Right atrium auricular region (tissue), 2 donors: ENCODE data around the gene SP110. TPM values are rescaled to one million over a fixed set of nuclear protein-coding genes. Genes with fewer than 3 reads are reported as not detected.

Experiments used
- DNase-seq: peaks from one replicate; pipeline ENCODE4 v3.0.0-alpha.2; 2019; ENCODE audit warnings: low spot score
- H3K27ac ChIP-seq, 2 donors: fragments of 200-600 bp; sonication (generic); 1 replicate in 1 of 2; 2 replicates in 1 of 2; pipeline ENCODE4 v1.5.1; 2016 to 2019
- H3K27me3 ChIP-seq, 2 donors: fragments of 200-600 bp; sonication (generic); one replicate each; pipeline versions ENCODE4 v1.5.1 to v1.6.0; 2017 to 2019
- H3K36me3 ChIP-seq: fragments of 200-600 bp; sonication (generic); one replicate; pipeline ENCODE4 v1.5.1; 2016
- H3K4me1 ChIP-seq, 2 donors: fragments of 200-600 bp; sonication (generic); one replicate each; pipeline versions ENCODE4 v1.5.1 to v1.6.0; 2017 to 2019
- H3K4me3 ChIP-seq, 2 donors: fragments of 200-600 bp; sonication (generic); 1 replicate in 1 of 2; 2 replicates in 1 of 2; pipeline ENCODE4 v1.5.1; 2017 to 2019; ENCODE audit warnings: mild to moderate bottlenecking in 1 of 2, moderate library complexity in 1 of 2
- H3K9me3 ChIP-seq, 2 donors: fragments of 200-600 bp; sonication (generic); one replicate each; pipeline ENCODE4 v1.5.1; 2019
- total RNA-seq, 2 donors: library from RNA; depleted of rRNA; stranded (reverse); fragments of >200 nt; gene quantifications; one replicate each; pipeline ENCODE4 v1.1.0, GENCODE V29; 2016
- TF ChIP-seq, protein P1 (sequence below), 2 donors: fragments of 200-600 bp; sonication (generic); IDR thresholded peaks; one replicate each; pipeline ENCODE4 v1.5.1; 2019; ENCODE audit warnings: antibody characterized with exemption in 2 of 2

SP110 gene
- total RNA-seq, 2 donors from 2014 or later: 7.5 to 10.3 TPM

DNA sequence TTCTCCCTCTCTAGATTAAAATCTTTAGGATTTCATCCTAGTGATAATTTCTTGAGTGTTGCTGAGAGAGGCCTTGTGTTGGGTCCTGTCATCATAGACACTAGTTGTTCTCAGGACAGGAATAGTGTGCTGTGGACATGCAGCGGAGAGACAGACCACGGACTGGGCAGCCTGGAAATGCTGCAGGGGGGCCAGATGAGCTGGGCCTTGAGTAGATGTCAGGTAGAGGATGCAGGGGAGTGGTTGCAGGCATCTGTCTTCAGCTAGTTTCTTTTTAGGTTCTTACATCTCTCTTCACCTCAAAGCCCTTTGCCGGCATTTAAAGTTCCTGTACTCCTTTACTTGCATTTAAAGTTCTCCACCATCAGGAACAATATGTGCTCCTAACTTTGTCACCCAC lies 42.8 kb downstream of the SP110 start:
- H3K4me3 ChIP-seq: no peak overlapping the region
- peaks cover 17% of the 10 kb centered on the region for H3K36me3 ChIP-seq
- TF ChIP-seq, protein P1, sequence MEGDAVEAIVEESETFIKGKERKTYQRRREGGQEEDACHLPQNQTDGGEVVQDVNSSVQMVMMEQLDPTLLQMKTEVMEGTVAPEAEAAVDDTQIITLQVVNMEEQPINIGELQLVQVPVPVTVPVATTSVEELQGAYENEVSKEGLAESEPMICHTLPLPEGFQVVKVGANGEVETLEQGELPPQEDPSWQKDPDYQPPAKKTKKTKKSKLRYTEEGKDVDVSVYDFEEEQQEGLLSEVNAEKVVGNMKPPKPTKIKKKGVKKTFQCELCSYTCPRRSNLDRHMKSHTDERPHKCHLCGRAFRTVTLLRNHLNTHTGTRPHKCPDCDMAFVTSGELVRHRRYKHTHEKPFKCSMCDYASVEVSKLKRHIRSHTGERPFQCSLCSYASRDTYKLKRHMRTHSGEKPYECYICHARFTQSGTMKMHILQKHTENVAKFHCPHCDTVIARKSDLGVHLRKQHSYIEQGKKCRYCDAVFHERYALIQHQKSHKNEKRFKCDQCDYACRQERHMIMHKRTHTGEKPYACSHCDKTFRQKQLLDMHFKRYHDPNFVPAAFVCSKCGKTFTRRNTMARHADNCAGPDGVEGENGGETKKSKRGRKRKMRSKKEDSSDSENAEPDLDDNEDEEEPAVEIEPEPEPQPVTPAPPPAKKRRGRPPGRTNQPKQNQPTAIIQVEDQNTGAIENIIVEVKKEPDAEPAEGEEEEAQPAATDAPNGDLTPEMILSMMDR (IDR thresholded peaks at IDR 0.05): no peak
- no peak overlapping the region for H3K27ac ChIP-seq
- H3K9me3 ChIP-seq: no peaks in the 10 kb centered on the region
- no peaks in the 10 kb centered on the region for H3K4me1 ChIP-seq
- no peaks in the 10 kb centered on the region for H3K27me3 ChIP-seq
- DNase-seq: no peak

GRCh38 chr2:230174466-230174865 lies 45.3 kb downstream of the SP110 start:
- H3K4me3 ChIP-seq: no peak overlapping the region
- no peak overlapping the region for H3K27ac ChIP-seq
- H3K9me3 ChIP-seq: no peaks in the 10 kb centered on the region
- H3K36me3 ChIP-seq: peaks cover 17% of the 10 kb centered on the region
- DNase-seq: no peak
- no peaks in the 10 kb centered on the region for H3K27me3 ChIP-seq
- TF ChIP-seq, protein P1 (IDR thresholded peaks at IDR 0.05): no peak
- H3K4me1 ChIP-seq: no peaks in the 10 kb centered on the region

- no peak overlapping the region for H3K4me3 ChIP-seq
- H3K36me3 ChIP-seq: peaks cover 16% of the 10 kb centered on the region
- no peaks in the 10 kb centered on the region for H3K4me1 ChIP-seq
- TF ChIP-seq, protein P1 (IDR thresholded peaks at IDR 0.05): no peak
- no peaks in the 10 kb centered on the region for H3K9me3 ChIP-seq
- no peak for DNase-seq
- H3K27me3 ChIP-seq: no peaks in the 10 kb centered on the region
- H3K27ac ChIP-seq: no peak overlapping the region
Observed at GRCh38 chr2:230172852-230173251, 46.9 kb downstream of the SP110 start.

DNA sequence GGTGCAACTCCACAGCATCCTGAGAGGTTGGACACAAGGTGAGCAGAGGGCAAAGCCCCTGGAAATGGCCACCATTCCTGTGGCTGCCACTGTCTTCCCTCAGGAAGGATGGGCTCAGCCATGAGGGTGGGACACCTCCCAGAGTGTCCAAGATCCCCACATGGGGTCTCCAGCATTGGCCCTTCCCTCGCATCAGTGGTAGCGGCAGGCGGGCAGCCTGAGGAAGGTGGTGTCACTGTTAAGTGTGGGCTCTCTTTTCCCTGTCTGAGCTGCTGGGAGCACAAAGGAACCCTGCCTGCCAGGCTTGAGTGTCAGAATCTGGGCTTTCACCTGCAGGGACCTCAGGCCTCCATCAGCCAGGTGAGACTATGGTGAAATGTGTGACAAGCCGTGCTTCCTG lies 47.6 kb downstream of the SP110 start:
- Histone ChIP-seq H3K36me3 (peaks cover 9% of the 10 kb centered on the region), H3K27me3 (no peaks in the 10 kb centered on the region), H3K4me1 (no peaks in the 10 kb centered on the region), H3K9me3 (no peaks in the 10 kb centered on the region), H3K4me3 (no peak overlapping the region), H3K27ac (no peak overlapping the region)
- TF ChIP-seq, protein P1 (IDR thresholded peaks at IDR 0.05): no peak
- DNase-seq: no peak

DNA sequence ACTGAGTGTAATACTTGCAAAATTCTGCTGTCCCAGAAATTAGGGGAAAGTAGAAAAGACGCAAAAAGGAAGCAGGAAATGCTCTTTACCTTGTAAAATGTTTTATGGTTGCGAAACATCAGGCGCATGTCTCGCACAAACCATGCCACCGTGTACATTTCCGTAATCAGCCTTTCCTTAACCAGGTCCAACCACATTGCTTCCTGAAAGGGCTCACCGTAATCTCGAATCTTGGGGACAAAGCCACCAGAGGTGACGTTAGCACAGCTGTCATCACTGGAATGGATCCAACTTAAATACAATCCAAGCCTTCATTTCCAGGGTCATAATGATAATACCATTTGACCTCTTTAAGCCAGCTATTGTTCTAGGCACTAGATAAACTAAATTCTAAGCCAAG lies 49.3 kb downstream of the SP110 start:
- TF ChIP-seq, protein P1 (IDR thresholded peaks at IDR 0.05): no peak
- no peak for DNase-seq
- no peak overlapping the region for H3K4me3 ChIP-seq
- H3K9me3 ChIP-seq: no peaks in the 10 kb centered on the region
- H3K4me1 ChIP-seq: no peaks in the 10 kb centered on the region
- no peaks in the 10 kb centered on the region for H3K27me3 ChIP-seq
- H3K36me3 ChIP-seq: no peaks in the 10 kb centered on the region
- H3K27ac ChIP-seq: no peak overlapping the region

- H3K9me3 ChIP-seq: no peaks in the 10 kb centered on the region
- H3K36me3 ChIP-seq: no peaks in the 10 kb centered on the region
- TF ChIP-seq, protein P1 (IDR thresholded peaks at IDR 0.05): no peak
- no peak overlapping the region for H3K4me3 ChIP-seq
- H3K27me3 ChIP-seq: no peaks in the 10 kb centered on the region
- no peak for DNase-seq
- no peaks in the 10 kb centered on the region for H3K4me1 ChIP-seq
- no peak overlapping the region for H3K27ac ChIP-seq
Observed at GRCh38 chr2:230166557-230167170, 53.1 kb downstream of the SP110 start.
